Pulmonary artery endothelial cell (primary cell): ENCODE results near the gene ARHGEF6. TPM values are rescaled to one million over a fixed set of nuclear protein-coding genes. Genes with fewer than 3 reads are reported as not detected.

Experiments
- DNase-seq: peaks from one replicate; pipeline ENCODE4 v3.0.0-alpha.2; 2011; ENCODE audit warnings: low read depth, low spot score
- total RNA-seq: library from RNA; depleted of rRNA; stranded (reverse); fragments of >200 nt; gene quantifications from 2 replicates; pipeline ENCODE4 v1.2.3, GENCODE V29; 2014

The ARHGEF6 gene
- total RNA-seq, 1 donor from 2014 or later: 4.6 TPM

- peak; percentile 5 for DNase-seq
Measured at GRCh38 chrX:136694431-136695087, 86.2 kb downstream of the ARHGEF6 start.

- DNase-seq: no peak
Measured at GRCh38 chrX:136692271-136692670, 88.5 kb downstream of the ARHGEF6 start.

GRCh38 chrX:136691028-136691809, 89.5 kb downstream of the ARHGEF6 start:
- no peak for DNase-seq

- DNase-seq: no peak
Measured at GRCh38 chrX:136689436-136689835, 91.3 kb downstream of the ARHGEF6 start.

- no peak for DNase-seq
Measured at GRCh38 chrX:136687457-136687856, 93.3 kb downstream of the ARHGEF6 start.

- no peak for DNase-seq
Measured at GRCh38 chrX:136684120-136684519, 96.6 kb downstream of the ARHGEF6 start.

- DNase-seq: no peak
Measured at GRCh38 chrX:136679531-136679930, 101.2 kb downstream of the ARHGEF6 start.

- DNase-seq: no peak
Measured at GRCh38 chrX:136674270-136674985, 106.3 kb downstream of the ARHGEF6 start.

GRCh38 chrX:136671006-136671610, 109.6 kb downstream of the ARHGEF6 start:
- no peak for DNase-seq

- no peak for DNase-seq
Measured at GRCh38 chrX:136667446-136668168, 113.1 kb downstream of the ARHGEF6 start.

GRCh38 chrX:136666088-136666487, 114.6 kb downstream of the ARHGEF6 start:
- DNase-seq: no peak

GRCh38 chrX:136665258-136665900, 115.4 kb downstream of the ARHGEF6 start:
- DNase-seq: no peak

GRCh38 chrX:136662976-136663375, 117.8 kb downstream of the ARHGEF6 start:
- no peak for DNase-seq

- DNase-seq: no peak
Measured at GRCh38 chrX:136662104-136662503, 118.6 kb downstream of the ARHGEF6 start.

- no peak for DNase-seq
Measured at GRCh38 chrX:136660896-136661295, 119.8 kb downstream of the ARHGEF6 start.

- no peak for DNase-seq
Measured at GRCh38 chrX:136659174-136659573, 121.6 kb downstream of the ARHGEF6 start.

- DNase-seq: no peak
Measured at GRCh38 chrX:136658151-136658550, 122.6 kb downstream of the ARHGEF6 start.

GRCh38 chrX:136656361-136656964, 124.3 kb downstream of the ARHGEF6 start:
- DNase-seq: no peak

GRCh38 chrX:136652822-136653723, 127.7 kb downstream of the ARHGEF6 start:
- no peak for DNase-seq
